ENCODE measurements around the gene PPP1R13B.

DNA sequence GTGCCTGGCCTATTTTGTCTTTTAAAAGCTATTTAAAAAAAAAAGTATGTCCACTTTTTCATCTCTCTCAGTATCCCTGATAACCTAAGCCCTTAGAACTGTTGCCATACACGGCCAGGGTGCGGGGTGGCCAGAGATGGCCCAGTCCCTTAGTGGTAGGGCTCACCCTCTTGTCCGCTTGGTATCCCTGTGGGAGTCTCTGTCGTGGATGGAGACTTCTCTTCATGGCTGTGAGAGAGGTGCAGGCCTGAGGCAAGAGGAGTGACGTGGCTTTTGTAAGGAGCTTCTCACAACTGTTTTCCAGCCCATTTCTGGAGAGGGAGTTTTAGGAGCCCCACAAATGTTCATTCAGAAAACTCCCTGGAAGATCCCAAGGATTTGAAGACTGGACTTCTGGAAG, 158.9 kb downstream of the PPP1R13B start:
- TF ChIP-seq TCF7L2 (IDR thresholded peaks at IDR 0.05; ENCODE audit: borderline replicate concordance, low read depth, low read length) (no peak), ZNF175 (tag by site-specific recombination; IDR thresholded peaks at IDR 0.05) (no peak), SALL2 (tag by site-specific recombination; IDR thresholded peaks at IDR 0.05; ENCODE audit: borderline replicate concordance) (no peak), ZNF324 (tag by site-specific recombination; IDR thresholded peaks at IDR 0.05) (no peak), ZNF785 (tag by site-specific recombination; IDR thresholded peaks at IDR 0.05) (no peak), ZNF416 (tag by site-specific recombination; IDR thresholded peaks at IDR 0.05) (no peak), ZNF274 (IDR thresholded peaks at IDR 0.05; ENCODE audit: low read length) (no peak), ZNF274 (tag by site-specific recombination; IDR thresholded peaks at IDR 0.05; ENCODE audit: borderline replicate concordance) (no peak), WT1 (tag by site-specific recombination; IDR thresholded peaks at IDR 0.05) (no peak), ZNF530 (tag by site-specific recombination; IDR thresholded peaks at IDR 0.05; ENCODE audit: low read depth) (no peak), ZNF114 (tag by site-specific recombination; IDR thresholded peaks at IDR 0.05) (no peak), ZNF335 (tag by site-specific recombination; conservative IDR thresholded peaks at IDR 0.05) (no peak)
- TF ChIP-seq, protein P1, sequence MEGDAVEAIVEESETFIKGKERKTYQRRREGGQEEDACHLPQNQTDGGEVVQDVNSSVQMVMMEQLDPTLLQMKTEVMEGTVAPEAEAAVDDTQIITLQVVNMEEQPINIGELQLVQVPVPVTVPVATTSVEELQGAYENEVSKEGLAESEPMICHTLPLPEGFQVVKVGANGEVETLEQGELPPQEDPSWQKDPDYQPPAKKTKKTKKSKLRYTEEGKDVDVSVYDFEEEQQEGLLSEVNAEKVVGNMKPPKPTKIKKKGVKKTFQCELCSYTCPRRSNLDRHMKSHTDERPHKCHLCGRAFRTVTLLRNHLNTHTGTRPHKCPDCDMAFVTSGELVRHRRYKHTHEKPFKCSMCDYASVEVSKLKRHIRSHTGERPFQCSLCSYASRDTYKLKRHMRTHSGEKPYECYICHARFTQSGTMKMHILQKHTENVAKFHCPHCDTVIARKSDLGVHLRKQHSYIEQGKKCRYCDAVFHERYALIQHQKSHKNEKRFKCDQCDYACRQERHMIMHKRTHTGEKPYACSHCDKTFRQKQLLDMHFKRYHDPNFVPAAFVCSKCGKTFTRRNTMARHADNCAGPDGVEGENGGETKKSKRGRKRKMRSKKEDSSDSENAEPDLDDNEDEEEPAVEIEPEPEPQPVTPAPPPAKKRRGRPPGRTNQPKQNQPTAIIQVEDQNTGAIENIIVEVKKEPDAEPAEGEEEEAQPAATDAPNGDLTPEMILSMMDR (tag by site-specific recombination; IDR thresholded peaks at IDR 0.05) = no peak
- TF ChIP-seq, protein P2, sequence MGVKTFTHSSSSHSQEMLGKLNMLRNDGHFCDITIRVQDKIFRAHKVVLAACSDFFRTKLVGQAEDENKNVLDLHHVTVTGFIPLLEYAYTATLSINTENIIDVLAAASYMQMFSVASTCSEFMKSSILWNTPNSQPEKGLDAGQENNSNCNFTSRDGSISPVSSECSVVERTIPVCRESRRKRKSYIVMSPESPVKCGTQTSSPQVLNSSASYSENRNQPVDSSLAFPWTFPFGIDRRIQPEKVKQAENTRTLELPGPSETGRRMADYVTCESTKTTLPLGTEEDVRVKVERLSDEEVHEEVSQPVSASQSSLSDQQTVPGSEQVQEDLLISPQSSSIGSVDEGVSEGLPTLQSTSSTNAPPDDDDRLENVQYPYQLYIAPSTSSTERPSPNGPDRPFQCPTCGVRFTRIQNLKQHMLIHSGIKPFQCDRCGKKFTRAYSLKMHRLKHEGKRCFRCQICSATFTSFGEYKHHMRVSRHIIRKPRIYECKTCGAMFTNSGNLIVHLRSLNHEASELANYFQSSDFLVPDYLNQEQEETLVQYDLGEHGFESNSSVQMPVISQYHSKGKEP (tag by site-specific recombination; IDR thresholded peaks at IDR 0.05) = no peak
- TF ChIP-seq, protein P3, sequence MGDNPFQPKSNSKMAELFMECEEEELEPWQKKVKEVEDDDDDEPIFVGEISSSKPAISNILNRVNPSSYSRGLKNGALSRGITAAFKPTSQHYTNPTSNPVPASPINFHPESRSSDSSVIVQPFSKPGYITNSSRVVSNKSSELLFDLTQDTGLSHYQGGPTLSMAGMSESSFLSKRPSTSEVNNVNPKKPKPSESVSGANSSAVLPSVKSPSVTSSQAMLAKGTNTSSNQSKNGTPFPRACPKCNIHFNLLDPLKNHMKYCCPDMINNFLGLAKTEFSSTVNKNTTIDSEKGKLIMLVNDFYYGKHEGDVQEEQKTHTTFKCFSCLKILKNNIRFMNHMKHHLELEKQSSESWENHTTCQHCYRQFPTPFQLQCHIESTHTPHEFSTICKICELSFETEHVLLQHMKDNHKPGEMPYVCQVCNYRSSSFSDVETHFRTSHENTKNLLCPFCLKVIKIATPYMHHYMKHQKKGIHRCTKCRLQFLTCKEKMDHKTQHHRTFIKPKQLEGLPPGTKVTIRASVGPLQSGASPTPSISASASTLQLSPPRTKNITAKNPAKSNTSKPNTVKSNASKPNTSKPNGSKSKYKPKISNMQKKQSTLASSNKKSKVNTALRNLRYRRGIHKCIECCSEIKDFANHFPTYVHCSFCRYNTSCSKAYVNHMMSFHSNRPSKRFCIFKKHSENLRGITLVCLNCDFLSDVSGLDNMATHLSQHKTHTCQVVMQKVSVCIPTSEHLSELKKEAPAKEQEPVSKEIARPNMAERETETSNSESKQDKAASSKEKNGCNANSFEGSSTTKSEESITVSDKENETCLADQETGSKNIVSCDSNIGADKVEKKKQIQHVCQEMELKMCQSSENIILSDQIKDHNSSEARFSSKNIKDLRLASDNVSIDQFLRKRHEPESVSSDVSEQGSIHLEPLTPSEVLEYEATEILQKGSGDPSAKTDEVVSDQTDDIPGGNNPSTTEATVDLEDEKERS (tag by site-specific recombination; IDR thresholded peaks at IDR 0.05) = no peak

All from HEK293 (cell line).